Fibroblast of skin of scalp (primary cell): Measurements from ENCODE around the gene MPV17L.
"Not testable (repeated sequence)": the region's sequence is repeated elsewhere in the genome, so short reads cannot be mapped to it uniquely, and the experiment has no call there.

Source experiments
- DNase-seq: peaks from one replicate; pipeline ENCODE4 v3.0.0-alpha.2; 2013

The MPV17L gene

GRCh38 chr16:15452246-15452855 lies 56.8 kb downstream of the MPV17L start:
- DNase-seq, result no peak

- not testable (repeated sequence) for DNase-seq
These were observed 57.7 kb downstream of the MPV17L start for GRCh38 chr16:15453296-15453695.

GRCh38 chr16:15454933-15455332 lies 59.4 kb downstream of the MPV17L start:
- DNase-seq, result not testable (repeated sequence)

- no peak for DNase-seq
These were observed 61.8 kb downstream of the MPV17L start for GRCh38 chr16:15457400-15457799.

GRCh38 chr16:15457958-15458357 lies 62.4 kb downstream of the MPV17L start:
- DNase-seq, result no peak

- peak; percentile 52 for DNase-seq
These were observed 64.2 kb downstream of the MPV17L start for GRCh38 chr16:15459791-15460190.

GRCh38 chr16:15460601-15461000 lies 65.0 kb downstream of the MPV17L start:
- DNase-seq, result no peak

- no peak for DNase-seq
These were observed 65.8 kb downstream of the MPV17L start for GRCh38 chr16:15461376-15461775.
